Measurements from ENCODE around the gene LRRC25.
"Not testable (repeated sequence)": the region's sequence is repeated elsewhere in the genome, so short reads cannot be mapped to it uniquely, and the experiment has no call there.

The LRRC25 gene

GRCh38 chr19:18424122-18424889 lies 26.9 kb upstream of the LRRC25 start:
- DNase-seq: no peak

DNA sequence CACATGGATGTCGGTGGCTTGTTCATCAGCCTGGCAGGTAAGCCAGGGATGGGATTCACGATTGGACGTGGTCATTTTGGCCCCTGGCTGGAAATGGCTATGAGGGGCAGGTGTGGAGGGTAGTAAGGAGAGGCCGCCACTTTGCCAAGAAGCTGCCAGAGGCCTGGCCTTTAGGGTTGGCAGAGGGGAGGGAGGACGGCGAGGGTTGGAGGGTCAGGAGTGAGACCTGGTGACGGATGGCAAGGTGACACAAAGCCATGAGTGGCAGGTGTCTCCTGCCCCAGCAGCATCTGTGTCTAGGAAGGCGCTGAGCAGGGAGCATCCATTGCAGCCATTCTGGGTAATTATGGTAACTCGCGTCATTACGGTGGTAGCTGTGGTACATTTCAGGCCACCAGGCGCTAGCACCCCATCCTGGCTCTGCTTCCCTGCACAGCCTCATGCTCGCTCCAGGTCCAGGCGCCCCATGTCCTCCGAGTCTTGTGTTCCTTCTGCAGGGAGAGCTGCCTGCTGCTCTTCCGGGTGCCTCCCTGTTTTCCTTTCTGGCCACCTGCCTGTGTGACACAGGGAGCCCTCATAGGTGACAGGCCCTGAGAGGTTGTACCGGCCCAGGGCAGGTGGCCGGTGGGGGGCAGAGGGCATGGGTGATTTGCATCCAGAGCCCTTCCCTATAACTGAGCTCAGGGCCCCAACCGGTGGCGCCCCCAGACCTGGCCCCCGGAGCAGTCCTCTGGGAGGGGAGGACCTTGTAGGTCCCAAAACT lies 26.0 kb upstream of the LRRC25 start:
- DNase-seq: no peak

DNA sequence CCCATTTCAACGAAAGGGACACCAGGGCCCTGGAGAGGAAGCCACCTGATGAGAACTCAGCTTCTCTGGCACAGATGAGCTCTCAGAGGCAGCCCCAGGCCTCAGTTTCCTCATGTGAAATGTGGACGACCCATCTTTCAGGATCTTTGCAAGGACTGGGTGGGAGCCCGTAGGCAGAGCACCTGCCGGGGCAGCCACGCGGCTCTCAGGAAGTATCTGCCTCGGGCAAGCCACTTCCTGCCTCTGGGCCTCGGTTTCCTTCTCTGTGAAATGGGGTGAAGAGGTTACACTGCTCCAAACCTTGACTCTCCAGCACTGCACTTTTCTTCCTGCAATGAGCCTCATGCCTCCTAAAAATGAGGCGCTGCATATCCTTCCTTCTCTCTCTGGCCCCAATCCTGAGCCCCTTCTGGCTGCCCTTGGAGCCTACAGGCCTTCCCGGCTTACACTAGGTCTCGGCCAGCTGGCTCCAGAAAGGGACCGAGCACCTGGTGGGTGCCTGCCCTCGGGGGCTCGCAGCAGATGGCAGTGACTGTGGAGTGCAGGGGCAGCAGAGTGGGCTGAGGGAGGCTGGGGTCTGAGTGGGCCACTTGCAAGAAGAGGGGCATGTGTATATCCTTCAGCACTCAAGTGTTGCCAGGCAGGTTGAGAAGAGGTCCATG lies 25.2 kb upstream of the LRRC25 start:
- no peak for DNase-seq

GRCh38 chr19:18421371-18421959 lies 24.0 kb upstream of the LRRC25 start:
- DNase-seq: no peak

DNA sequence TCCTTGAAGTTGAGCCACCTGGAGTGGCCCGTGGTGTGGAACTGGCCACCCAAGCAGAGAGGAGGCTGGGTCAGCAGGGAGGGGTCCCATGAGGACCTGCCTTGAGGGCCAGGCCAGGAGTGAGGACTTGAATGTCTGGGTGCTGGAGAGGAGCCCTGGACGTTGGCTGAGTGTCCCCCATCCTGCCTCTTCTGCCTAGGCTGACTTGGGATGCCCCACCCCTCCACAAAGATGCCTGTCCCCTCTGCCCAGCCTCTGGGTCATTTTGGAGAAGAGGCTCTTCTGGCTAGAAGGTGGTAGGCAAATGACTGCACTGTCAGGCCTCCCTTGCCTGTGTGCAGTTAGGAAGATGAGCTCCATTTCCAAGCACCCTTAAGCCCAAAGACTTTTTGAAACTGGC lies 23.5 kb upstream of the LRRC25 start:
- no peak for DNase-seq

DNA sequence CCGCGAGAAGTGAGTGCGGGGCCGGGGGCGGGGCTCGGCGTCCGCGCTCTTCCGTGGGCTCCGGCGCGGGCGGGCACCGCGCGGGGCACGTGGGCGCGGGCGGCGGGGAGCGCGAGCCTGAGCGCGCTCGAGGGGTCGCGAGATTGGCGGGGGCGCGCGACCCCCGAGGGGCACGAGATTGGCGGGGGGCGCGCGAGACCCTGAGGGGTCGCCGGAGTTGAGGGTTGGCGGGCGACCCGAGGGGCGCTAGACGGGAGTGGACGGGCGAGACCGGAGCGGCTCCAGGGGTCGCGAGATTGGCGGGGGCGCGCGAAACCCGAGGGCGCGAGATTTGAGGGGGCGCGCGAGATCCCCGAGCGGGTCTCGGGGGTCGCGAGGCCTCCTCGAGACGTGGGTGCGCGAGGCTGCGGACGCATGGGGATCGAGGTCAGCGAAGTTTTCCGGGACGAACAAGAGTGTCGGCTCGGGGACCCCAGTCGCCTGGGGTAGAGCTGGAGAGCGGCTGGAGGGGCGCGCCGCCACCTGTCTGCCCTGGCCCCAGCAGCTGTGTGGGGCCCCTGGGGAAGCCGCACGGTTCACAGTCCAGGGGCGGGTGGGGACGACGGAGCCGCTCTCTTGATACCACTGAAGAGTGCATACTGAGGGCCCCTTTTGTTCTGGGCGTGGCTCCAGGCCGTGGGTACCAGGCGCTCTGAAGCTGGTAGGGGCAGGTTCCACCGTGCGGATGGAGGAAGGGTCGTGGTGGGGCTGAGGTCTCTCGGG lies 22.5 kb upstream of the LRRC25 start:
- DNase-seq: no peak

DNA sequence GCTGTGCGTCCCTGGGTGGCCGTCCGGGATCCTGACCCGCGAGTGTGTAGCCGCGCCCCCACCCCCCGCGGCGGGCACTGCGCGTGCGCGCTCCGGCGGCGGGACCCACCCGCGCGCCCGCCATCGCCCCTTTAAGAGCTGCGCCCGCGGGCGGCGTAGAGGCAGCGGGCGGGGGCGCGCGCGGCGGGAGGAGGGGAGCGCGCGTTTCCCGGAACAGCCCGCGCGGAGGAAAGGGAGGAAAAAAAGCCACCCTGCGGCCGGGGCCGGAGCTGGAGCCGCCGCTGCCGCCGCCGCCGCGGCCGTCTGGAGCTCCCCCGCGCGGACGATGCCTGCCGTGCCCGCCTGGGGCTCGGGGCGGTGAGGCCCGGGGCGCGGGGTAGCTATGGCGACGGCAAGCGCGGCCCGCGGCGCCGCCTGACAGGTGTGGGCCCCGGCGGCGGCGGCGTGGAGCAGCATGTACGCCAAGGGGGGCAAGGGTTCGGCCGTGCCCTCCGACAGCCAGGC lies 21.8 kb upstream of the LRRC25 start, which contains the start of gene SSBP4:
Gene SSBP4 (plus strand): TSS at position 204 of the 504 bp plus-strand sequence. CDS start 251 bp downstream, at position 455.
- DNase-seq: peak; percentile 41 to 65

GRCh38 chr19:18418483-18419194 lies 21.2 kb upstream of the LRRC25 start:
- peak in 1 of 2 donors; percentile 65 for DNase-seq

- DNase-seq: peak in 1 of 2 donors; percentile 26
These were observed 20.6 kb upstream of the LRRC25 start for GRCh38 chr19:18418029-18418482.

- DNase-seq: peak in 1 of 2 donors; percentile 72
These were observed 20.0 kb upstream of the LRRC25 start for GRCh38 chr19:18417250-18418028.

GRCh38 chr19:18416778-18417249 lies 19.4 kb upstream of the LRRC25 start:
- DNase-seq: peak; percentile 70 to 83

- peak; percentile 17 to 62 for DNase-seq
These were observed 17.9 kb upstream of the LRRC25 start for GRCh38 chr19:18415178-18415867.

GRCh38 chr19:18414504-18415177 lies 17.2 kb upstream of the LRRC25 start:
- DNase-seq: no peak

DNA sequence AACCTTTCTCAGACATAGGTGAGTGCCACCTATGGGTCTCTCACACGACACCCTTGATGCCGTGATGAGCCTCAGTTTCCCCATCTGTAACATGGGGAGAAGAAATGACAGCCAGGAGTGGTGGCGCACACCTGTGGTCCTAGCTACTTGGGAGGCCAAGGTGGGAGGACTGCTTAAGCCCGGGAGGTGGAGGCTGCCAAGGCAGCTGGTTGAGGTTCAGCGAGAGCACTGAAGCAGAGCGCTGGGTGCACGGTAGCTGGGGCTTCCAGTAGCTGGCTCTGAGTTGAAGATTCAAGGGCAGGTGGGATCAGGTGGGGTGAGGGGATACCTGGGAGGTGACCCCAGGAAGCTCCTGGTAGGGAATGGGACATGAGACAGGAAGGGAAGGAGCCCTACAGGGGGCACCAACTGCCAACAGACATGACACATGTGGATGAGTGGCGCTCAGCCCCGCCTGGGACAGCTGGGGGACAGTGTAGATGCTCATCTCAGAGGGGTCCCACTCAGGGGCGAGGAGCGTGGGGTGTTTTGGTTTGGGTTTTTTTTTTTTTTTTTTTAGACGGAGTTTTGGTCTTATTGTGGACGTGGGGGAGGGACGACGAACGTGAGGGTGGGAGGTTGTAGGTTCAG lies 15.3 kb upstream of the LRRC25 start:
- DNase-seq: no peak

DNA sequence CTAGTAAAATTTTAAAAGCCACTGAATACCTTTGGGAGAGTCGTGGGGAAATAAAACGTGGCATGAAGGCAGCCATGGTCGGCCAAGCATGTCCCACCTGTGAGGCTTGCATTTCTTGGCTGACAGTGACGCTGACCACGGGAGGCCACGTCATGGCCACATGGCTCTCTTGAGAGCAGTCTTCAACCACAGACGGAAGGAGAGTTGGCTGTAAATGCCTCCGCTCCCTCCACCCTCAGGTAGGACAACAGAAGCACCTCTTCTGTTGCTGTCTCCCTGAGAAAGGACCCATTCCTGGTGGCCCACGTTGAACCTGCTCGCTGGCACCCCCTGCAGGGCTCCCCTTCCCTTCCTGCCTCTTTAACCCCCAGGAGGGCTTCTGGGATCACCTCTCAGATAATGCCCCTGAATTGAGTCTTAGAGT lies 10.6 kb upstream of the LRRC25 start:
- peak in 1 of 2 donors; percentile 46 for DNase-seq

DNA sequence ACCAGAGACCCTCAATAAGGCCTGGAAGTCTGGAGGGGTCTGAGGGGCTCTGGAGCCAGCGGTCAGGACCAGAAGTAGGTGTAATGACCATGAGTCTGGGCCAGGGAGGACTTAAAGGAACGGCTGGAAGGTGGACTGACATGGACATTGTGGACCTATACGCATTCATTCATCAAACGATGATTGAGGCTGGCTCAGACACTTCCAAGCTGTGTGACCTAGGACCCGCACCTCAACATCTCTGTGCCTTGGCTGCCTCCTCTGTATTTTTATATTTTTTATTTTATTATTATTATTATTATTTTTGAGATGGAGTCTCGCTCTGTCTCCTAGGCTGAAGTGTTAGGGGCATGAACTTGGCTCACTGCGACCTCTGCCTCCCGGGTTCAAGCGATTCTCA lies 9.3 kb upstream of the LRRC25 start:
- DNase-seq: no peak

DNA sequence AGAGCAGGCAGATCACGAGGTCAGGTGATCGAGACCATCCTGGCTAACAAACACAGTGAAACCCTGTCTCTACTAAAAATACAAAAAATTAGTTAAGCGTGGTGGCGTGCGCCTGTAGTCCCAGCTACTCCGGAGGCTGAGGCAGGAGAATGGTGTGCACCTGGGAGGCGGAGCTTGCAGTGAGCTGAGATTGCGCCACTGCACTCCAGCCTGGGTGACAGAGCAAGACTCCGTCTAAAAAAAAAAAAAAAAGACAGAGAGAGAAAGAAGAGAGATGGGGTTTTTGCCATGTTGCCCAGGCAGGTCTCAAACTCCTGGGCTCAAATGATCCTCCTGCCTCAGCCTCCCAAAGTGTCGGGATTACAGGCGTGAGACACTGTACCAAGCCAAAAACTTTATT lies 8.3 kb upstream of the LRRC25 start:
- not testable (repeated sequence) for DNase-seq

GRCh38 chr19:18402455-18403248 lies 5.2 kb upstream of the LRRC25 start:
- not testable (repeated sequence) for DNase-seq

Data from bone marrow (tissue), 2 donors.